NCI-H345 (cell line): ENCODE measurements around the gene WIZ.

Experiments used
- DNase-seq: peaks from one replicate; lab custom pipeline; 2025; lab: John Stamatoyannopoulos, UW

The WIZ gene

DNA sequence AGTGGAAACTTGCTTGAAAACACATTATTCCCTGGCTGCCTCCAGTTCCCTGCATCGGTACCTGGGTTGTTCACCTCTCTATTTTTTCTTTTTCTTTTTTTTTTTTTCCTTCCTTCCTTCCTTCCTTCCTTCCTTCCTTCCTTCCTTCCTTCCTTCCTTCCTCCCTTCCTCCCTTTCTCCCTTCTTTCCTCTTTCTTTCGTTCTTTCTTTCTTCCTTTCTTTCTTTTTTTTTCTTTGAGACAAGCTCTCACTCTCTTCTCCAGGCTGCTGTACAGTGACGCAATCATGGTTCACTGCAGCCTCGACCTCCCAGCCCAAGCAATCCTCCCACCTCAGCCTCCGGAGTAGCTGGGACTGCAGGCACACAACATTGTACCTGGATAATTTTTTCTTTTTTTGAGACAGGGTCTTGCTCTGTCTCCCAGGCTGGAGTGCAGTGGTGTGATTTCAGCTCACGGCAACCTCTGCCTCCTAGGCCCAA lies 18.0 kb upstream of the WIZ start:
- DNase-seq: no peak

DNA sequence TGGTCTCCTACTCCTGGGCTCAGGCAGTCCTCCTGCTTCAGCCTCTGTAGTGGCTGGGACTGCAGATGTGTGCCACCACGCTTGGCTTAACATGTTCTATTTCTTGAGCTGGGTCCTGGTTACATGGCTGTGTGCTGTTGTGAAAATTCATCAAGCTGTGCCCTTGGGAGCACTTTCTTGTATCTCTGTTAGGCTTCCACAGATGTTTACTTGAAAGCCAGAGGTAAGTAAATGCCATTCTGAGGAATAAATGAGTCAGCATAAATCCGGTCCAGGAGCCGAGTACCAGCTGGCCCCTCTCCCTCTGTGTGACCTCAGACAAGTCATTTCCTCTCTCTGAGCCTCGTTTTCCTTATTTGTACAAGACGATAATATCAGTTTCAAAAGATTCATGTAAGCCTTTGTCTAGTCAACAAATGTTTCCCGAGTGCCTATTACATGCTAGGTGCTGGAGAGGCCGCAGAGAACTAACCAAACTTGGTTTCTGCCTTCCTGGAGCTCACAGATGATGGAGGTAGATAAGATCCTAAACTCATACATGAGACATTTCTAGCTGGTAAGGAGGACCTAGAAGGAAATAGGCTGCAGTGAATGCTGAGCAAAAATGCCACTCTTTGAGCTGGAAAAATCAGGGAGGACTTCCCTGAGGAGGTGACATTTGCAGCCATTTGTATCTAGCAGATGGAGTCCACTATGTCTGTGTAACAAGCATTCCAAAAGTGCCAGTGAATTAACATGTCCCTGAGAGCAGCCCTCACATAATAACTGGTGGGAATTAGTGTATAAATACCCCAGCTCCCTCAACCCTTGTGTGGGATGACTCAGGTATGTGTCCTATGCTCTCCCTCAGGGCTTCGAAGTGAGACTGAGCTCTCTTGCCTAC lies 17.3 kb upstream of the WIZ start:
- no peak for DNase-seq

DNA sequence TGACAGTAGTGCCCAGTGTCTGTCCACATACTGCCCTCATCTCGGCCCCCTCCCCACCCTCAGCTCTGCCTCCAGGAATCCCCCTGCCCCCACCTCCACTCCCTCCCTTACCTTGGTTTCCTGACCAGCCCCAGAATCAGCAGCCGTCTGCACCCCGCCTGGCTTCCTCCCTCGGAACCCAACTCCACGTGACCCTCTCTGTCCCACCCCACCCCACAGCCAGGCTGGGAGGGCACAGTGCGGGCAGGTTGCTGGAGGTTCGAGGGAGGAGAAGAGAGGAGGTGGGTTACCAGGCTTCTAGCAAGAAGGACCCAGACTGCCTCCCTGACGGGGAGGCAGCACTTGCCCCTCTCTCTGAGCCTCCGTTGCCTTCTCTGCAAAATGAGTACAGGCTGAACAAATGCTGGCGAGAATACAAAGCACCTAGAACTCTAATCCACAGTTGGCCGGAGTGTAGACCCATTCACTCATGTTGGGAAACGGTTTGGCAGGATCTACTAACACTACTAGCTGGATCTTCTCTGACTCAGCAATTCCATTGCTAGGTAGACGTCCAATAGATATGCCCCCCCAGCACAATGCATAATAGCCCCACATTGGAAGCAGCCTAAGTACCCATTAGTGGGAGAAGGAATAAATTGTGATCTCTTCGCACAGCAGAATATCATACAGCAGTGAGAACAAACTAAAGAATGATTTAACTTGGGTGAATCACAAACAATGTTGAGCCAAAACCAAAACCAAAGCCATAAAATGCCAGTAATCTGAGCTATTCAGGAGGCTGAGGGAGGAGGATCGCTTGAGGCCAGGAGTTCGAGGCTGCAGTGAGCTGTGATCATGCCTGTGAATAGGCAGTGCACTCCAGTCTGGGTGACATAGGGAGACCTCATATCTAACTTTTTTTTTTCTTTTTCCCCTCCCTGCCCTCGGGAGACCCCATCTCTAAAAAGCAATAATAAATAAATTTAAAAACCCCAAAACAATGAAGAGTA lies 14.9 kb upstream of the WIZ start, which contains the start of gene RASAL3:
Gene RASAL3 (minus strand): TSS at position 151 of the 992 bp plus-strand sequence. CDS start 186 bp downstream, outside the sequence.
- no peak for DNase-seq

DNA sequence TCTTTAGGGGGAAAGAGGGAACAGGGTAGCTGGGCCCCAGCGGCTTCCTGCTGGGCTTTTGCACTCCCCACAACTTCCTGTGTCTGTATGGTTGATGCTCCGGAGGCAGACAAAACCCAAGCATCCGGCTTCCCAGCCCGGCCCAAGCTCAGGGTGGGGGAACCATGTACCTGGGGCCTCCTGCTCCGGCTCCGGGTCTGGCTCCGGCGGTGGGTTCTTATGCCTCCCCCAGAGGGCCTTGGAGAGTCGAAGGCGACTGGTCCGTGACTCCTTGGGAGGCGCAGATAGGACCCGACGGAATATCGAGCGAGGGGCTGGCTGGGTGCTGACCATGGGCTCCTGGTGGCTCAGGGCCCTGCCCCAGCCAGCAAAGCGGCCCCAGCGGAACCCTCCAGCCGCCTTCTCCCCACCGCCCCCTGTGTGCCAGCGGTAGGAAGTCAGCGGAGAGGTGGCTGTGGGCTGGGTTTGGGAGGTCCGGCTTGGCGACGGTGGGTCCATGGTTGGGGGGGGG lies 14.2 kb upstream of the WIZ start:
- no peak for DNase-seq

DNA sequence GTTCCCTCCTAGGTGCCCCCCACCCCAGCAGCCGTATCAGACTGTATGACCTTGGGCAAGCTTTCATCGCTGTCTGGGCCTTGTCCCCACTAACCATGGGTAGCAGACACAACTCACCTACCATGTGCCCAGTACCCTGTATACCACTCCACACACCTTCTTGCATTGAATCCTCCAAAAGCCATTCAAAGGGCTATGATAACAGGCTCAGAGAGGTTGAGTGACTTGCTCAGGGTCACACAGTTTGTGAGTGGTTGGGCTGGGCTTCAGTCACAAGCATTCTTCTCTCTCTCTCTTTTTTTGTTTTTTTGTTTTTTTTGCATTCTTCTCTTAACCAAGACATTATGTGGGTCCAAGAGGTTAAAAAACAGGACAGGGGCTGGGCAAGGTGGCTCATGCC lies 11.9 kb upstream of the WIZ start:
- DNase-seq: no peak

DNA sequence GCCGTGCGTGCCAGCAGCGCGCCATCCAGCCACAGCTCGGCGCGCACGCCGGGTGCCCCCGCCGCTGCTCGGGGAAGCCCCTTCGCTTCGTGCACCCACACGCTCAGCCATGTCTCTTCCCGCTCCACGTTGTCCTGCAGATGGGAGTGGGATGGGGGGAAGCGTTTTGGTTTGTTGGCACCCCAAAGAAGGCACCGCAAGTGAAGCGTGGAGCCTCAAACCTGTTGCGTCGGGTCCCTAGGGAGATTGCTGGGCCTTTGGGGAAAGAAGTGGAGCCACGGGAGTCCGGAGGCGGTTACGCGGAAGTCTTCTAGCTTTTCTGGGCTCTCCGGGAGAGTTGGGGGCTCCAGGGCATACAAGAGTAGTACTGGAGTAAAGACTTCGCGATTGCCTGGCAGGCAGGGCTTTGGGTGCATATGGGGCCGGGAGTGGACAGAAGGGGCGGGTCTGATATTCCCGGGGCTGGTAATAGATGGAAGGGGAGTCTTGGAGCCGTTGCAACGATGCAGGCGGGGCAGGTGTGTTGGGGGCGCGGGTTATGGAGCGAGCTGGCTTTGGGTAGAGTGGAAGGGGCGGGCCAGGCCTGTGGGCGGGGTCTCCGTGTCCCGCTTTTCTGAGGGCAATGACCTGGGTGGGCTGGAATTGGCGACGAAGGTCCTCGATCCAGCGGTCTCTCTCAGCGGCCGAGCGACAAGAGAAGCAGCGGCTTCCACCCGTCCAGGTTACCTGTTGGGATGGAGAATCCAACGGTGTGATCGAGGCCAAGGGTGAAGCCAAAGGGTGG lies 8.1 kb upstream of the WIZ start:
- no peak for DNase-seq

DNA sequence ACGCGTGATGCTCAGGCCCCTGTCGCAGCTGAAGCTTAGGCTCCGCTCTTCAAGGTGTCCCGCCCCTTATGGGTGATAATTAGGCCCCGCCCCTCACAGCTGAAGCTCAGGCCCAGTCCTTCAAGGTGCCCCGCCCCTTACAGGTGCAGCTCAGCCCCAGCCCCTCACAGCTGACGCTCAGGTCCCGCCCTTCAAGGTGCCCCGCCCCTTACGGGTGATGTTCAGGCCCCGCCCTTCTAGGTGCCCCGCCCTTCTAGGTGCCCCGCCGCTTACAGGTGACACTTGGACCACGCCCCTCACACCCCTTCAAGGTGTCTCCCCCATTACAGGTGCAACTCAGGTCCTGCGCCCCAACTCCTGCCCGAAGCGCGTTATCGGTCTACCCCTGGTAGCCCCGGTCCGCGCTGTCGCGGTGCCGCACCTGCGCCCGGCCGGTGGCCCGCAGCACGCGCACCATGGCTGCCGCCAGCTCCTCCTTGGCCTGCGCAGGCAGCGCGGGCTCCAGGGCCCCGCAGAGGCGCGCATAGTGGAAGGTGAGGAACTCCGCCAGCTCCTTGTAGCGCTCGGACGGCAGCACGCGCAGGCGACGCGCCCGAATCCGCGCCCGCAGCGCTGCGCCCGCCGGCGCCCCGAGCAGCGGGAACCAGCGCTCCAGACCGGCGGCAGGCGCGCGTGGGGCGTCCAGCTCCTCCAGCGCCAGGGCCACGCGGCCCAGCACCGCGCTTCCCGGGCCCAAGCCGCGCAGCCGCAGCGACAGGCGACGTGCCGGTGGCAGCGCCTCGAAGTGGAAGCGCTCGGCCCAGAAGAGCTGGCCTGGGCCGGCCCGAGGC lies 7.3 kb upstream of the WIZ start:
- peak; percentile 77 for DNase-seq

DNA sequence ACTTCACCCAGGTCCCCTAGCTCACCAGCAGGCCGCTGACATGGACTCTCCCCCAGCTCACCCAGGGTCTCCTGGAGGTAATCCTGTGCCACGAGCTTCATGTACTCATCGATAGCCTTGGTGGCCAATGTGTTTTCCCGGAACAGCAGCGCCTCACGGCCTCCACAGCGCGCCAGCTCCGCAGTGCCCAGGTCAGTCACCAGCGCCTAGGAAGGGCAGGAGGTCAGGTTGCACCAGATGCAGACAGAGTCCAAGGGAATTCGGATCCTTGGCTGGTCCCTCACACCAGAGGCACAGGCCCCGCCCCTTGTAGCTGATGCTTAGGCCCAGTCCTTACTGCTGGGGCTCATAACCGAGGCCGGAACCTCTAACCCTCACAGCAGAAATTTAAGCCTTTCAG lies 6.7 kb upstream of the WIZ start:
- DNase-seq: no peak

DNA sequence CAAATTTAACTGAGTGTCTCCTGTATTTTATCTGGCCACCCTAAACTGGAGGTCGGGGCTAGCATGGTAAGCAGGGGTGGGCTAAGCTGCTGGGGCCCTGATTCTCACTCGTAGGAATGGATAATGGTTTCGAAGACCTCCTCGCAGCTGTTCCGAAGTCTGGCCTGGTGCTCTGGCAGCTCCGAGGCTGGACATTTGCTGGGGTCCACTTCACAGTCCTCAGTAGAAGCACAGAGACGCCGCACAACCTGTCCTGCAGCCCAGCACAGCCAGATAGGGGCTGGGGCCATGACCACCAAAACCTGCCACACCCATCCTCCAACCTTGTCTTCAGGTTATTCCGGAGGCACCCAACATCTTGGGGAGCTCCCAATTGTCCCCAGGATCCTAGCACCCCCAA lies 6.2 kb upstream of the WIZ start:
- no peak for DNase-seq

DNA sequence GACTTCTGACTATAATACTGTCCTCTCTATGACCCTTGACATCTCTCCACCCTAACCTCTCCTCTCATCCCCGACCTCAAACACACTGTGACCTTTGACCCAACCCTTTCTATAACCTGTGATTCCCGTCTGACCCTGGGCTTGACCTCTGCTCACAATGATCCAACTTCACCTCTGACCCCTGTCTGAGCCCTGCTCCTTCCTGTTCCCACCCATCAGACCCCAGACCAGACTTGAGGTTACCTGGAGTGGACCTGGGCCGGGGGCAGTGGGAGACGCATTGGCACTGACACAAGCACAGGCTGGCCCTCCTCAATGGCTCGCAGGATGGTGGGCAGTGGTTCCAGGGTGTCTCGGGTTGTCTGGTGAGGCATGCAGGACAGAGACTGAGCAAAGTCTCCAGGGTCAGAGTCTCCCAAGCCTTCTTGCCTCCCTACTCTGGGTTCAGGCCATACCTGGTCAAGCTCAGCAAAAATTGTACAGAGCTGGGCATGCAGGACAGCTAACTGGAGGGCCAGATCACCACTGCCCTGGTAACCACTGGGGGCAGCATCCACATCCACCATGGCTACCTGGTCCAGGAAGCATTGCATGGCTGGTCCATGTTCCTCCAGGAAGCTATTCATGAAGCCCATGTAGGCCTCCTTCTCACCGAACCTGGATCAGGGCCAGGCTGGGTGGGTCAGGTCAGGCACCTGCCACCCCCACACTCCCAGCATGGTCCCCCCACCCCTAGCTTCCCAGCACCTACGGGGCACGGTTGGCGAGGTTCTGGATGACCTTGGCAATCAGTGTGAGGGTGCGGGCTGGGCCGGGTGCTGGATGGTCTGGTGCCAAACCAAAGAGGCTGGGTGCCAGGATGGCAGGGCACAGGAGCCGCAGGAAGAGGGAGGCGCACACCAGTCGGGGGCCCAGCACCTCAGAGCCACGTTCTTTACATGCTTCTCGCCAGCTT lies 4.4 kb upstream of the WIZ start:
- DNase-seq: no peak

DNA sequence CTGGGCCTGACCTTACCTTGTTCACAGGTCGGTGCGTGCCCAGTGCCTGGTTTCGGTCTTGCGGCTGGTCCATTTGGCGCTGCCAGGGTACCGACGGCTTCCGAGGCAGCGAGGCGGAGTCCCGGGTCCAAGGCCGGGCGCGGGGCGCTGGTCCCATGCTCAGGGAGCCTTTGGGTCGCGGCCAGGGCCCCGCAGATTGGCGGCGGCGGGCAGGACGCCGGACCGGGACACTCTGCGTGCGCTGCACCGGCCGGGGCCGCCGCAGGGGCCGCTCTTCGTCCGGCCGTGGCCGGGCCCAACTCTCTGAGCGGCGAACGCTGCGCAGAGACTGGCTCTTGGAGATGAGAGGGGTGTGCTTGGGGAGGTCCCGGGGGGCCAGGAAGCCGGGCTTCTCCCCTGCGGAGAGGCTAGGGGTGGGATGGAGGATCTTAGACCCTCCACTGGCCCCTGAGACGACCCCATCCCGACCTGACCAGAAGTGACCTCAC lies 3.4 kb upstream of the WIZ start:
- no peak for DNase-seq

DNA sequence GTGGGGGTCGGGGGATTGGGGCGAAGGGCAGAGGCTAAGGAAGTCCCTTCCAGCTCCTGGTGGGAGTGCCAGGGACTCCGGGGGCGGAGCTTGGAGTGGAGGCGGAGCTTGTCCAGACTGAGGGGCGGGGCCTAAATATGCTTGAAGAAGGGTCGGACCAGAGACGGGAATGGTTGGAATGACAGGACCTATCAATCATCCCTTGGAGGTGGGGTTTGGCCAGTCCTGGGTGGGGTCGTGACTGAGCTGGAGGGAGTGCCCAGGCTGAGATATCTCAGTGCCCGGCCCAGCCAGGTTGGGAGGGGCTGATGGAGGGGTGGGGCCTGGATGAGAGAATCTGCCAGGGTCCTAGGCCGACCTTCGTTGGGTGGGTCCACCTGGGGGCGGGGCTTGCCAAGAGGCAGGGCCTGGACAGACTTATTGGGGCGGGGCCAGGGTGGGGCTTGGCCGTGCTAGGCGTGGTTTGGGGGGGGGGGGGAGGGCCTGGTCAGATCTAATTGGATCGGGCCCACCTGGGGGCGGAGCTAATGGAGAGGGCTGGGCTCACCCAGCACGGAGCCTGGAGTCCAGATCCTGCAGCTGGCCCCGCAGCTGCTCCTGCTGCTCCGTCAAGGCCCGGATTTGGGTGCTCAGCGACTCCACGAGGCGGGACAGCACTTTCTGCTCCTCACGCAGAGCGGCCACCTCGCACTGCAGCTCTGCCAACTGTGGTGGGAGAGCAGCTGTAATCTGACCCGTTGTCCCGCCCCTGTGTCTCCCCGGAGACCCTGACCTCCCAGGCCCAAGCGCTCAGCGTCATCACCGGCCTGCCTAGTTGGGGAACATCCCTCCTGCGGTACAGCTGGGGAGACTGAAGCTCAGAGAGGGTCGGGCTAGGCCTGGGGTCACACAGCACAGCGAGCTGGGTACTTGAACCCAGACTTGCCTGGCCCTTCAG lies 2.6 kb upstream of the WIZ start:
- peak; percentile 19 for DNase-seq

DNA sequence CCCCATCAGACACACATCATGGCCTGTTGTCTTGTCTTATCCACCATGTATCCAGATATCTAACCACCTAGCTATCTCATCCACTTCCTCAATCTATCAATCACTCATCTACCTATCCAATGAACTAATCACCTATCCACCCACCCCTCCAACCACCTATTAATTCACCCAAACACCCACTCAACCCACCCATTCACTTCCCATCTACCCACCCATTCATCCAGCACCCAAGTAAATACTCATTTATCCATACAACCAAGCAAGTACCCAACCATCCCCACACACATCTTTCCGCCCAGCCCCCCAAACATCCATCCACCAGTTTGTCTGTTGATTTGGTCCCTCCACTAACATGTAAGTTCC lies 753 bp upstream of the WIZ start:
- no peak for DNase-seq

DNA sequence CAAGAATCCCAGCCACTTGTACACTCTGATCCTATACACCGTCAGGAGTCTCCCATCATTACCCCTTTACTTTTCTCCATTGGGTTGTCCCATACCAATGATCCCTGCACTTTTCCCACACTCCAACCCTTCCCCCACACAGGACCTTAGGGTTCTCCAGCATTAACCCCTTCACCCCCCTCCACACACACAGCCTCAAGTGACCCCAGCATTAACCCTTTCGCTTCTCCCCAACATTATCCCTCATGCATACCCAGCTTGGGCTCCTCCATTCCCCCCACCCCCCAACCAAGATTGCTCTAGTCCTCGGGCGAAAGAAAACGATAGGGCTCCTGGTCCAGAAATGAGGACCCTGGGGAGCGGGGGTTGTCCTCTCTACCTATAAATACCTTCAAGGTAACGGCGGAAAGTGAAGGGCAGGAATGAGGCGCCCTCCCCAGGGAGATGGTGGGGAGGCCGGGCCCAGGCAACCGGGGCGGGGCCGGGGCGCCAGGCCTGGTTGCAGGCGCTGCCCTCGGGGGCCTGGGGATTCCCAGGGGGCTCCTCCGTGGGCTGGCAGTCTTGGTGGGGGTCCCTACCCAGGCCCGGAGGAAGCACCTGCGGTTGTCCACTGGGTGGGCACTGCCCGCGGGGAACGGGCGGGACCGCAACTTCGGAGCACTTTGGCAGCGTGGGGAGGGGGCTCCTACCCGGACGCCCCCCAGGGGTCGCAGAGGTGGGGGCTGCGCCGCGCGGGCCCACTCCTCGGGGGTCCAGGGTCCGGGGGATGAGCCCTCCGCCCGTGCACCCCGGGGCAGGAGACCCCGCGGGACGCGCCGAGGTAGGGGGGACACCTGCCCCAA lies 757 bp downstream of the WIZ start:
- no peak for DNase-seq

DNA sequence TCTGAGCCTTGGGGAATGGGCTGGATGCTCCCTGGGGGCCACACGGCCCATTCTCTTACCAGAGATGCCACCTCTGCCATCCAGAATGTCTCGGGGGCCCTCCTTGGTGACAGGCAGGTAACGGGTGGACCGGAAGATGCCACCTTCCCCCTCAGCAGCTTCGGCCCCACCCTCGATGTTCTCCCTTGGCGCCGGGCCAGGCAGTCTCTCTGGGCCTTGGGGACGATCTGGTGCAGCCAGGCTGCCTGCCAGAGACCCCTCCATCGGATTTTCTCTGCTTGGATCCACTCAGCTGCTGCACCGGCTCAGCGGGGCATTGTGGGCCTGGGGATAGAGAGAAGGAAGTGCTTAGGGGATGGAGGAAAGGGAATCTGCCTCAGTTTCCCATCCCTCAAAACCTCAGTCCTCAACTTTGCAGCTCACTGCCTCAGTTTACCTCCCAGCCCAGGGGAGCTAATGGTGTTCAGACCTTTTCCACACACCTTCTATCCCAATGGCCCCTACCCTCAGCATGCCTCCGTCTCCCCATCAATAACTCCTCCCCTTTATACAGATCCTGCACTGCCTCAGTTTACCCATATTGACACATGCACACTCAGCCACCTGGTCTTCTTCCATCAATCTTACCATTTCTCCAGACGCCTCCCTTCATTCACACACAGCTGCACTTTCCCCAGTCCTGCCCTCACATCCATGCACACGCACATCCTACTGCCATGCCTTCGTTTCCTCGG lies 1.5 kb downstream of the WIZ start:
- no peak for DNase-seq

DNA sequence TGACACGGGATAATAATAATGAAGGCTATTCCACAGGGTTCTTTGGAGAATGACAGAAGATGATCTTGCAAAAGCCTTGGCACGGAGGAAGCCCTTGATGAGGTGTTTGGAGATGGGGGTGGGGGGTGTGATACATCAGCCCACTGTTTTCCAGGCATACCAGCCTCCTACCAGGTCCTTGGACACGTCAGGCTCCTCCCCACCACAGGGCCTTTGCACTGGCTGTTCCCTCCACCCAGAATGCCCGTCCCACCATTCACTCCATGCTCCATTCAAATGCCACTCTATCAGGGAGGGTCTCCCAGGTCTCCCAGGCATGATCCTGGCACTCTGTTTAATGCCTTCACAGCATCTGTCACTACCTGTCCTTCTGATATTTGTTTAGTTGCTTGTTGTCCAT lies 2.7 kb downstream of the WIZ start:
- DNase-seq: no peak
